ES-I3 (cell line): ENCODE results near the gene MBNL2.
"Not testable (repeated sequence)": the region's sequence is repeated elsewhere in the genome, so short reads cannot be mapped to it uniquely, and the experiment has no call there.

ENCODE experiments used
- H3K36me3 ChIP-seq: 2 replicates; pipeline ENCODE4 v1.6.1; 2013; ENCODE audit warnings: mild to moderate bottlenecking, low read length, control low read depth, moderate library complexity; ENCODE audit not compliant: insufficient read depth
- H3K4me1 ChIP-seq: 2 replicates; pipeline ENCODE4 v1.6.1; 2013; ENCODE audit warnings: mild to moderate bottlenecking, control low read depth, low read length; ENCODE audit not compliant: insufficient read depth
- H3K9ac ChIP-seq: 2 replicates; pipeline ENCODE4 v1.6.1; 2013; ENCODE audit warnings: low read depth, mild to moderate bottlenecking, low read length, moderate library complexity
- H3K9me3 ChIP-seq: 2 replicates; pipeline ENCODE4 v1.6.1; 2013; ENCODE audit warnings: mild to moderate bottlenecking, low read length, moderate library complexity; ENCODE audit not compliant: control insufficient read depth, insufficient read depth

Gene MBNL2

DNA sequence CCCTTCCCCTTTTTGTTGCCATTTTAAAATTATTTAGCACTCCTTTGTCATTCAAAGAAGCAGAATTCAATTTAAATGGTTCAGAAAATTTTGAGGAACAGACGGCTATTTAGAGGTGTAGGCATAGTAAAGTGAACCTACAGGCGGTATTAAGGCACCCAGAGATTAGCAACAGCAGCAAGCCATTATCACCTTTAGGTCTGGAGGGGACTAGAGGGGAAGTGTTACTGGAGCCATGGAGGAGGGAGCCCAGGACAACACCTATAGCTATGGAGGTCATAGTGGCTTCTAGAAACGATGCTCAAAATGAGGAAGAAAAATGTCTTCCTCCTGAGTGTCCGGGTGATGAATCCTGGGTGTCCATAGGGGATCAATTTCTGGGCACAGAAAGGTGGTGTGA lies 25.8 kb upstream of the MBNL2 start:
- no peaks in the 10 kb centered on the region for H3K9me3 ChIP-seq

DNA sequence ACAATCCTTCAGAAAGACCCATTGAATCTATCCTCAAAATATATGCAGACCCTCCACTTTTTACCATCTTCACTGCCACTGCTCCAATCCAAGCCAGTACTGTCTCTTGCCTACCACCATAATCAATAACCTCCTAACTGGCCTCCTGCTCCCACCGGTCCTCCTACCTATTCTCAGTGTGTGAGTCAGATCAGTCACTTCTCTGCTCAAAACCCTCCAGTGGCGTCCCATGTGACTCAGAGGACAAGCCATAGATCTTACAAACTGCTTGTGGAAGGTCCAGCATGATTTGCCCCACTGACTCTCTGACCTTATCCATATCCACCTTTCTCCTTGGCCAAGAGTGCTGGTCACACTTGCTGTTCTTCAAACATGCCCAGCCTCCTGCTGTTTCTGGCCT lies 23.4 kb upstream of the MBNL2 start:
- Histone ChIP-seq H3K9ac (no peak overlapping the region), H3K9me3 (no peaks in the 10 kb centered on the region), H3K4me1 (peaks cover 6% of the 10 kb centered on the region), H3K36me3 (no peaks in the 10 kb centered on the region)

More for the DNA sequence above, 25.8 kb upstream of the MBNL2 start:
- Histone ChIP-seq H3K4me1 (peaks cover 6% of the 10 kb centered on the region), H3K36me3 (no peaks in the 10 kb centered on the region), H3K9ac (no peak overlapping the region)

DNA sequence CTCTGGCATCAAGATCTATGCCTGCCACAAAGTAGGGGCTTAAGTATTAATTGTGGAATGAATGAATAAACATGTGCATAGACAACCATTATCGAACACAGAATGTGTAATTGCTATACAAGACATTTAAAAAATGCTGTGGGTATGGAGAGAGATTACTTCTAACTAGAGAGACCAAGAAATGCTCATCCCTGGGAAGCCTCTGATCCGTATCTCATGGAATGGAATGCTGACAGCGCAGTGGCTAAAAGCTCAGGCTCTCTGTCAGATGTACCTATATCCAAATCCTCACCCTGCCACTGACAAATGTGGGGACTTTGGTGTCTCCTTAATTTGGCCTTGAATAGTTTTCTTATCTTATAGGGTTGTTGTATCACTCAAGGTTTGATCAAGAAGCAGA lies 22.7 kb upstream of the MBNL2 start:
- H3K36me3 ChIP-seq: no peaks in the 10 kb centered on the region
- no peaks in the 10 kb centered on the region for H3K9me3 ChIP-seq
- no peak overlapping the region for H3K9ac ChIP-seq
- H3K4me1 ChIP-seq: peaks cover 4% of the 10 kb centered on the region

DNA sequence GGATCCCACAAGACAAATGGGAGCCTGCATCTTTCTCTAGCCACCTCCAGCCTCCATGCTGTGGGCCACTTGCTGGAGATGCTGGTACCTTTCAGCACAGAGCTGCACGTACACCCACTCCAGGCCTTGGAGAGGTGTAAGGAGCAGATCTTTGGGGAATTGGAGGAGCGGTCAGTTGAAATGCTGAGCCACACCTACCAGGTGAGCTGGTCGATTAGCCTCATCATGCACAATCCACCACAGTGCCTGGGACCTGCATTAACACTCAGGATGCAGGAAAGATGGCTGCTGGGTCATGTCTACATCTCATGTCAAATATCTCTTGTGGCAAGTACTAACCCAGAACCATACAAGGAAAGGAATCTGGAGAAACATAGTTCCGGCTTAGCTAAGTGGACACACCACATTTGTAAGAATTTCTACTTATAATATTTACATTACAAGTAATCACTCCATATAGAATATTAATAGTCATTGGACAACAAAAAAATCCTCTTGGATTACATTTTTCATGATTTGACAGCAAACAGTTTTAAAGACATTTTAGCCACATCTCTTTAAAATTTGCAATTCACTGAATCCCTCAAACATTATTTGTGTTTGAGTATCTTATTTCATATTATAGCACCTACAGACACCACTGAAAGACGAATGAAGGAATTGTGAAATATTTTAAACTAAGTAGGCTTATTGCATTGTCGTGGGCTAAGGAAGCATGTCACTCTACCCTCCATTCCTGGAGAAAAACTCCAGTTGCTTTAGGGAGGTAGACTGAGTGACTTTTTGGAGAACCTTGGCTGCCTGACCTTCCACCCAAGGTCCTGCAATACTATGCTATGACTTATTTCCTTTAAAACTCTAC lies 21.8 kb upstream of the MBNL2 start:
- H3K9me3 ChIP-seq: no peaks in the 10 kb centered on the region
- H3K36me3 ChIP-seq: no peaks in the 10 kb centered on the region
- H3K9ac ChIP-seq: no peak overlapping the region
- no peaks in the 10 kb centered on the region; the same call in 1 of the 2 replicates for H3K4me1 ChIP-seq

DNA sequence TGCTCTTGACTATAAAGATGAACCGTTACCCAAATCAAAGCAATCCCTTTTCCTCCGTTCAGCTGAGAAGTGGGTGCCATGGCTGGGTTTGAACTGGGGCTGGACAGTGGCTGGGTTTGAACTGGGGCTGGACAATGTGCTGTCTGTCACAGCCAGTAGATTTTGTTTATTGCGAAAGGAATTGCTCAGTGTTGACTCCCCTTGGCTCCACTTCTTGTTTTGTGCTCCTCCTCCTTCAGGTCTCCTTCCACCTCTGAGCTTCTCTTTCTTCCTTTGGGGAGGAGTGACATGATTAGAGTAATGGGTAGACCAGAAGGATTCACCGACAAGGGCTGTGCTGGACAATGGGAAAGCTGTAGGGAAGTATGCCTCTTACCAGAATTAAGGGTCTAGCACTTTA lies 19.4 kb upstream of the MBNL2 start:
- Histone ChIP-seq H3K4me1 (no peaks in the 10 kb centered on the region), H3K9ac (no peak overlapping the region), H3K9me3 (no peaks in the 10 kb centered on the region), H3K36me3 (no peaks in the 10 kb centered on the region)

DNA sequence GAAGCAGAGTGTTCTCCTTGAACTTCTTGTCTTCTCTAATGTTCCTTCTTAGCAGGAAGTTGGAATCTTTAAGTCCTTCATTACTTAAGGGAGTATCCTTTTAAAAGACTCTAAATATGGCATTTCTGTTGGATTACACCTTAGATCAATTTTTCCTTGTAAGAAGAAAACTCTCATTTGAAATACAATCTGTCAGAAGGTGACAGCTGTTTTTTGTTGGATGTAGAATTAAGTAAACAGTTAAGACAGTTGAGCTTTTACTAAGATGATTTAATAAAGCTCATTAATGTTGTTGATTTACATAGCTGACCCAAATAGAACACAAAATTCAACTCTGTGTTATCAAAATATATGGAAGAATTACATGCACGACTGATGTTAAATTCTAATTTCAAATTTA lies 16.7 kb upstream of the MBNL2 start:
- Histone ChIP-seq H3K9me3 (no peaks in the 10 kb centered on the region), H3K4me1 (no peaks in the 10 kb centered on the region), H3K9ac (no peak overlapping the region), H3K36me3 (no peaks in the 10 kb centered on the region)

DNA sequence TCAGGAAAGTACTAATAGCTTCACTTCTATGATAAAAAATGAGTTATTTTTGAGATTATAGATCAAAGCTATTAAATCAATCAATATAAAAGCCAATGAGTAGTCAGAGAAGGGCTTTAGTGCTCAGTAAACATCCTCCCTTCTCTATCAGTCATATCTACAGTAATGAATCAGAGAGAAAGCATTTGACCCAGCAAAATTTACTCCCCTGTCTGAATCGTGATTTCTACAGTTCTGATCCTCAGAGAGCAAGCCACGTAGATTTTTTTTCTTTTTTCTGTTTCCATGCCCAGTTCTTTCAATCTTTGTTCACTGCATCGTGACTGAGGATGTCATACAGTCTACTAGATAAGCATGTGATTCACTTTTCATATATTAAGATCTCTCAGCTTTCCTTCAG lies 16.2 kb upstream of the MBNL2 start:
- H3K9me3 ChIP-seq: no peaks in the 10 kb centered on the region
- no peaks in the 10 kb centered on the region for H3K4me1 ChIP-seq
- H3K9ac ChIP-seq: no peak overlapping the region
- H3K36me3 ChIP-seq: no peaks in the 10 kb centered on the region

DNA sequence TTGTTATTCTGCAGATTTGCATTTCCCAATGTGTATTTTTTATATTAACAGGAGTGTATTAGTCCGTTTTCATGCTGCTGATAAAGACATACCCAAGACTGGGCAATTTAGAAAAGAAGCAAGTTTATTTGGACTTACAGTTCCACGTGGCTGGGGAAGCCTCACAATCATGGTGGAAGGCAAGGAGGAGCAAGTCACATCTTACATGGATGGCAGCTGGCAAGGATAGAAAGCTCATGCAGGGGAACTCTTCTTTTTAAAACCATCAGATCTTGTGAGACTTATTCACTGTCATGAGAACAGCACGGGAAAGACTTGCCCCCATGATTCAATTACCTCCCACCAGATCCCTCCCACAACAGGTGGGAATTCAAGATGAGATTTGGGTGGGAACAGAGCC lies 14.9 kb upstream of the MBNL2 start:
- not testable (repeated sequence) for H3K9ac ChIP-seq, H3K9me3 ChIP-seq, H3K4me1 ChIP-seq, H3K36me3 ChIP-seq

DNA sequence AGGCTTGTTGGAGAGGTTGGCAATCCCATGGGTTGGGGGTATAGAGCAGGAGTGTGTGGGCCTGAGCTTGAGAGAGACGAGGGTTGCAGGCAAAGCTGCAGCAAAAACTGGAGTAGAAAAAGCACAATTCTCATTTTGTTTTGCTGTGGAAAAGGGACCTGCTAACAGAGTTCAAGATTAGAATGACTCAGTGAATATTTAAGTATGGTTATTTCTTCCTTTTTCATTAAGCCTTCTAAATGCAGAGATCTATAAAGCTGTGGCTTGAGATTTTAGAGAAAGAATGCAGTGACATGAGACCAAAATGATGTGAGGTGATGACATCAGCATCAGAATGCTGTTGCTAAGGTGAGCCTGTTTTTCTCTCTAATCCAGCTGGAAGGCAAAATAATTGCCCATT lies 10.8 kb upstream of the MBNL2 start:
- no peaks in the 10 kb centered on the region for H3K36me3 ChIP-seq
- no peaks in the 10 kb centered on the region for H3K4me1 ChIP-seq
- no peak overlapping the region for H3K9ac ChIP-seq
- H3K9me3 ChIP-seq: no peaks in the 10 kb centered on the region

DNA sequence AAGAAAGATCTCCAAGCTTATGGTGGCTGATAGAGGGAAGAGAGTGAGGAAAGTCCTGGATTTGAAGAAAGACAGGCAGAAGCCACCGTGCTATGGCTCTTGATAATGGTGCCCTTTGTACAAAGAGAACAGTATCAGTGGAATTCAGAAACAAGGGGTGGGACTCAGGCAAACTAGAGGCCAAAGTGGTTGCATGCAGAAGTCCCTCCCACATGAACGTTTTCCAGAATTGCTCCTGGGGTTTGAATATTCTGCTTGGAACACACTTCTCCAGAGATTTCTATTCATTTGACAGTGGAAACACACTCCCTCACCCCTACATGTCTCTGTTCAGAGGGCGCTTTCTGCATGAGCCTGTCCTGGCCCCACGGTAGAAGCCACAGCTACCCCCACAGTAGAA lies 10.1 kb upstream of the MBNL2 start:
- no peaks in the 10 kb centered on the region for H3K4me1 ChIP-seq
- no peaks in the 10 kb centered on the region for H3K9me3 ChIP-seq
- no peaks in the 10 kb centered on the region for H3K36me3 ChIP-seq
- H3K9ac ChIP-seq: no peak overlapping the region

DNA sequence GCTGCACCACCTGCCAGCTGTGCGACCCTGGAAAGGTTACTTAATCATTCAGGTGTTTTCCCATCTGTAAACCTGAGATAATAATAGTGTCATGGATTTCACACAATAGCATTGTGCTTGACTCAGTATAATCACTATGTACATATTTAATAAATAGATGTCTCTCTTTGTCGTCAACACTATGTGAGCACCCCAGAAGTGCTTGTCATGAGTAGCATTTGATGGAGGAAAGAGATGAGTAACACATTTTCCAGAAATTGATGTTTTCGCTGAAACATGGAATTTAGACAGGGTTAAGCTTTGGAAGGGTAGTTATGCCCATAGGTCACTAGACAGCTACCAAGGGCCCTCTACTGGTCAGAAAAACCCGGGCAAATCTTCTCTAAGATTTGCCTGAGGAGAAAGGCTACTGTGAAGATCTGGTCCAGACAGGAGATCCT lies 9.5 kb upstream of the MBNL2 start:
- no peaks in the 10 kb centered on the region for H3K4me1 ChIP-seq
- no peaks in the 10 kb centered on the region for H3K9me3 ChIP-seq
- no peak overlapping the region for H3K9ac ChIP-seq
- no peaks in the 10 kb centered on the region for H3K36me3 ChIP-seq

DNA sequence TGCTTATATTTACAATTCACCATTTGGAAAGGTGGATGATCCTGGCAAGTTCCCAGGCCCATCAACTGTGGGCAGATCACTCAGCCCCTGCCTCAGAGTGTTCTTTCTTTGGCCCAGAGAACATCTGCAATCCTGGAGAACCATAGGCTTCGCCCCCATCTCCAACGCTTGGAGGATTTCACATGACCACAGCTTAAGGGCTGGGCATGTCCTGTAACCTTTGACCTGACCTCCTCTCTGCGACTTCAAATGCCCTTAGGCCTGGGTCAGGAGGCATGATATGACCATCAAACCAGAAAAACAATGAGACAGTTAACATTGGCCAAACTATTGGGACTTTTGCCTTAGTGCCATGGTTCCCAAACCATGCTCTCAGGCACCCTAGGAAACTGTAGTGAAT lies 7.2 kb upstream of the MBNL2 start:
- Histone ChIP-seq H3K4me1 (no peaks in the 10 kb centered on the region), H3K36me3 (no peaks in the 10 kb centered on the region), H3K9ac (no peak overlapping the region), H3K9me3 (no peaks in the 10 kb centered on the region)

DNA sequence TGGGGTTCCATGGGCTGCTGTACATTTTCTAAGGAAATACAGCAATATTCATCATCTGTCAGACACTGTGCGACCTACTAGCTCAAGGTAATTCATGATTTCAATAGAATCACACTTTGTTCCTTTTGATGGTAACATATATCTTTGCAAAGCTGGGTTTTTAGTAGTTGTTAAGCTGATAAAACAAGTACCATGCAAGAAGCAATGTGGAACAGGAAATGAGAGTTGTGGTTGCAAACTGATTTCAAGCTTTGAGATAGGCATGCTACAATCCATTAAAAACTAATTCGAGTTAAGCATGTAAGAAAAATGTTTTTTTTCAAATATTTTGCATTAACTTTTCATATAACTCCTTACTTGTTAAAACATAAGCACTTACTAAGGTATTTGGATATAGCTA lies 6.8 kb upstream of the MBNL2 start:
- no peak overlapping the region for H3K9ac ChIP-seq
- H3K4me1 ChIP-seq: no peaks in the 10 kb centered on the region
- H3K36me3 ChIP-seq: no peaks in the 10 kb centered on the region
- H3K9me3 ChIP-seq: no peaks in the 10 kb centered on the region

DNA sequence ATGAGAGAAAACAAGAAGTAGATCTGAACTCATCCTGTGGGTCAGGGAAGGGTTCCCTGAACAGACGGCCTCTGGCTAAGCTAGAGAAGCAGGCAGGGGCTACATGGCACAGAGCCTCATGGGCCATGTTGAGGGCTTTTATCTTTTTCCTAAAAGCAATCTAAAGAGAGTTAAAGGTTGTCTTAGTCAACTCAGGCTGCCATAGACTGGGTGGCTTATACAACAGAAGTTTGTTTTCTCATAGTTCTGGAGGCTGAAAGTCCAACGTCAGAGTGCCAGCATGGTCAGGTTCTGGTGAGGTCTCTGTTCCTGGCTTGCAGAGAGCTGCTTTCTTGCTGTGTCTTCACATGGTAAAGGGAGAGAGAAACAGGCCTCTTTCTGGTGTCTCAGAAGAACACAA lies 2.9 kb upstream of the MBNL2 start:
- Histone ChIP-seq H3K9ac (no peak overlapping the region), H3K4me1 (peaks cover 16% of the 10 kb centered on the region), H3K36me3 (no peaks in the 10 kb centered on the region), H3K9me3 (no peaks in the 10 kb centered on the region)

DNA sequence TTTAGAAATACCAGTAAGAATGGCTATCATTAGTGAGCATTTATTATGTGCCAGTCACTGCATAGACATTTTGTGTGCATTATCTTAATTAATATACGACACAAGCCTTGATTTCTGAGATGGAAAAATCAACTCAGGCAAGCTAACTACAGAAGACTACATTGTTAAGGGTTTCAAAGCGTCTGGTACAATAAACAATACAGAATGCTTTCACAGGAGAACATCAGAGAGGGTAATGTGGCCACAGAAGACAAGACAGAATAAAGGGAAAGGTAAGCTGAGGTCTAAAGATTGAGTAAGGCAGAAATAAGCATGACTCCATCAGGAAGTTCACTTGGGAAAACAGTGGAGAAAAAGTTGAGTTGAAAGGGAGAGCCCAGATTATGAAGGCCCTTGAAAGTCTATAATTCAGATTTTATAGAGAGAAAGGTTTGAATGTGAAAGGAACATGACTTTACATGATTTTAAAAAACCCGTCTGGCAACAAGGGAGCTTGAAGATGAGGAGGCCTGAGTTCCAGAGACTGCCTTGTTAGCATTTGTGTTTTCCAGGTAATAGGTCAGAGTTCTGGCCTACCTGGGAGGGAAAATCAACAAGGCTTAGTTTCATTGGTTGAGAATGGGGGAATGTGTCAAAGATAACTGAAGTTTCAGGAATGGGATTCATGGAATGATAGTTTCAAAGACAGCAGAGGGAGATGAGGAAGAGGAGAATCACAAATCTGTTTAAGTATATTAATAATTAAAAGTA lies 1.8 kb upstream of the MBNL2 start:
- Histone ChIP-seq H3K9ac (no peak overlapping the region), H3K4me1 (peaks cover 17% of the 10 kb centered on the region), H3K36me3 (no peaks in the 10 kb centered on the region), H3K9me3 (no peaks in the 10 kb centered on the region)
